Endothelial cell of umbilical vein (primary cell): Measurements from ENCODE around the gene SLC7A7. TPM values are rescaled to one million over a fixed set of nuclear protein-coding genes. Genes with fewer than 3 reads are reported as not detected.

ENCODE experiments used
- BruUV-seq: library from RNA; stranded (reverse); fragments of 400-500 nt; replicated peaks from 2 replicates; lab custom pipeline; 2021; lab: Mats Ljungman, UMichigan
- CTCF ChIA-PET: fragments of 300-600, 350-600 bp; sonication (Branson Sonifier 250); formaldehyde crosslinking; loops from one replicate; lab custom pipeline; 2021; ENCODE audit warnings: antibody characterized with exemption, inconsistent platforms; lab: Charles Lee
- POLR2A ChIA-PET: fragments of 300-600, 350-600 bp; sonication (Branson Sonifier 250); formaldehyde crosslinking; loops from one replicate; lab custom pipeline; 2021; ENCODE audit warnings: antibody characterized with exemption, inconsistent platforms; lab: Charles Lee
- DNase-seq: peaks from one replicate; pipeline ENCODE4 v3.0.0-alpha.2; 2011; ENCODE audit warnings: low read depth, low spot score
- FAIRE-seq: peaks from 2 replicates; lab custom pipeline; 2011; peaks lifted over from hg19 to GRCh38; lab: Jason Lieb, UNC
- H2AFZ ChIP-seq: 2 replicates; pipeline ENCODE4 v1.6.0; 2012; ENCODE audit warnings: low read depth, low read length, control low read depth, inconsistent platforms
- H3K27ac ChIP-seq: 2 replicates; pipeline ENCODE4 v1.5.1; 2011; ENCODE audit warnings: low read depth, mild to moderate bottlenecking, control low read depth, low read length, moderate library complexity; ENCODE audit not compliant: insufficient read depth
- H3K27me3 ChIP-seq, 2 experiments: 2 replicates each; pipeline versions ENCODE4 v1.6.0 to v1.6.1; 2011; ENCODE audit warnings: low read length in 2 of 2, mixed read lengths in 1 of 2; ENCODE audit not compliant: control insufficient read depth in 2 of 2, insufficient read depth in 2 of 2
- H3K36me3 ChIP-seq, 2 experiments: 2 replicates in 1 of 2; 3 replicates in 1 of 2; pipeline ENCODE4 v1.5.1; 2011; ENCODE audit warnings: low read length in 2 of 2, mild to moderate bottlenecking in 1 of 2, moderate library complexity in 1 of 2; ENCODE audit not compliant: control insufficient read depth in 2 of 2, insufficient read depth in 2 of 2; ENCODE audit errors: extremely low read depth in 1 of 2
- H3K4me1 ChIP-seq: 3 replicates; pipeline ENCODE4 v1.5.1; 2011; ENCODE audit warnings: mild to moderate bottlenecking, low read length; ENCODE audit not compliant: control insufficient read depth, insufficient read depth; ENCODE audit errors: extremely low read depth
- H3K4me2 ChIP-seq: 2 replicates; pipeline ENCODE4 v1.6.1; 2011; ENCODE audit warnings: low read length, control low read depth, mixed read lengths; ENCODE audit not compliant: insufficient read depth
- H3K4me3 ChIP-seq, 3 experiments: fragments of 200-600 bp in 1 of 3; sonication (generic), shearing (Covaris generic) in 1 of 3; replicated peaks in 1 of 3; 2 replicates each; pipeline ENCODE4 v1.5.1; 2011 to 2016; ENCODE audit warnings: control low read depth in 3 of 3, low read length in 3 of 3, mild to moderate bottlenecking in 2 of 3, inconsistent platforms in 1 of 3, low read depth in 1 of 3, moderate library complexity in 1 of 3; ENCODE audit not compliant: insufficient read depth in 1 of 3
- H3K79me2 ChIP-seq: 2 replicates; pipeline ENCODE4 v1.6.0; 2012; ENCODE audit warnings: low read length, inconsistent platforms; ENCODE audit not compliant: control insufficient read depth, insufficient read depth
- H3K9ac ChIP-seq: replicated peaks from 2 replicates; pipeline ENCODE3; 2011; ENCODE audit warnings: low read length, control low read depth; ENCODE audit not compliant: insufficient read depth; ENCODE audit errors: extremely low read depth
- H3K9me1 ChIP-seq: replicated peaks from 3 replicates; pipeline ENCODE4 v1.6.0; 2011; ENCODE audit warnings: mild to moderate bottlenecking, low read length; ENCODE audit not compliant: control insufficient read depth, insufficient read depth; ENCODE audit errors: extremely low read depth
- H3K9me3 ChIP-seq: replicated peaks from 2 replicates; pipeline ENCODE4 v1.5.1; 2012; ENCODE audit warnings: low read length, inconsistent platforms; ENCODE audit not compliant: control insufficient read depth, insufficient read depth
- H4K20me1 ChIP-seq: replicated peaks from 2 replicates; pipeline ENCODE3; 2011; ENCODE audit warnings: mild to moderate bottlenecking, low read length; ENCODE audit not compliant: control insufficient read depth, insufficient read depth; ENCODE audit errors: extremely low read depth
- CTCF ChIP-seq, 2 donors: IDR thresholded peaks; 1 replicate in 1 of 2; 2 replicates in 1 of 2; pipeline ENCODE4 v1.5.1; 2011; ENCODE audit warnings: low read length in 2 of 2, mild to moderate bottlenecking in 2 of 2, moderate library complexity in 2 of 2, control low read depth in 1 of 2, inconsistent platforms in 1 of 2, low read depth in 1 of 2; ENCODE audit not compliant: insufficient read depth in 1 of 2; ENCODE audit errors: extremely low read depth in 1 of 2
- EZH2 ChIP-seq: IDR thresholded peaks from 2 replicates; pipeline ENCODE4 v1.6.1; 2012; ENCODE audit warnings: borderline replicate concordance, low read depth, mild to moderate bottlenecking, moderate library complexity, low read length, inconsistent platforms; ENCODE audit not compliant: severe bottlenecking
- FOS ChIP-seq: IDR thresholded peaks from 2 replicates; pipeline ENCODE4 v1.6.1; 2011; ENCODE audit warnings: mild to moderate bottlenecking, low read length, moderate library complexity, borderline replicate concordance; ENCODE audit not compliant: insufficient read depth
- GATA2 ChIP-seq: IDR thresholded peaks from 2 replicates; pipeline ENCODE4 v1.7.0; 2011; ENCODE audit warnings: low read depth, mild to moderate bottlenecking, moderate library complexity, mixed read lengths, low read length; ENCODE audit not compliant: insufficient read length, insufficient read depth
- JUN ChIP-seq: IDR thresholded peaks from 2 replicates; pipeline ENCODE4 v1.6.1; 2011; ENCODE audit warnings: borderline replicate concordance, low read depth; ENCODE audit not compliant: insufficient read length, insufficient read depth
- MYC ChIP-seq: IDR thresholded peaks from one replicate; pipeline ENCODE4 v1.6.1; 2011; ENCODE audit warnings: mild to moderate bottlenecking, low read depth, low read length
- POLR2A ChIP-seq: IDR thresholded peaks from 2 replicates; pipeline ENCODE4 v1.6.1; 2012; ENCODE audit warnings: low read depth, mild to moderate bottlenecking, control low read depth, low read length
- POLR2AphosphoS5 ChIP-seq: IDR thresholded peaks from 2 replicates; pipeline ENCODE4 v1.6.1; 2012; ENCODE audit warnings: low read depth, mild to moderate bottlenecking, control low read depth, low read length, moderate library complexity; ENCODE audit not compliant: insufficient read depth
- dilution Hi-C: fragments of 300-500 bp; cut with MboI; formaldehyde crosslinking; loops from one replicate; pipeline ENCODE4 v1.15.0; 2019; ENCODE audit warnings: low sequenced_read_pairs; ENCODE audit not compliant: extremely low pct_ligation_motif_present
- intact Hi-C: fragments of 100-400 bp; cut with micrococcal nuclease; formaldehyde crosslinking; loops from one replicate; pipeline ENCODE4 v1.10.0; 2022
- polyA plus RNA-seq, 4 experiments: library from polyadenylated mRNA; depleted of rRNA in 3 of 4; stranded (reverse) in 3 of 4; unstranded in 1 of 4; fragments of >200 nt; gene quantifications; 2 replicates each; pipeline versions ENCODE4 v1.2.1 to v1.2.3, GENCODE V29; 2011 to 2012; ENCODE audit warnings: missing spikeins in 1 of 4
- total RNA-seq: library from RNA; stranded (reverse); gene quantifications from 2 replicates; pipeline ENCODE4 v1.2.3, GENCODE V29; 2021
- TF ChIP-seq, protein P1 (sequence below): IDR thresholded peaks from 2 replicates; pipeline ENCODE4 v1.6.1; 2011; ENCODE audit not compliant: insufficient read depth, insufficient read length

The SLC7A7 gene
- total and polyA plus RNA-seq, 2 donors (not counting 3 experiments of a cell fraction or from before 2014, with no cell fraction given), result 22.5 to 94.0 TPM

- H3K4me3 ChIP-seq, result no peak overlapping the region
- ChIA-PET CTCF (interaction anchor here (0.6 to 1.1 kb wide), 2 partner anchors 16 to 64 kb away, joined by 3 read pairs; no protein-coding TSS in a partner anchor), POLR2A (no interaction called here)
- no peaks in the 10 kb centered on the region for H3K9me3 ChIP-seq
- H3K9me1 ChIP-seq, result no peaks in the 10 kb centered on the region
- dilution Hi-C loops, result no loop called here
- no peak overlapping the region for H2AFZ ChIP-seq
- no peak overlapping the region for H3K27ac ChIP-seq
- no peak overlapping the region for H3K4me2 ChIP-seq
- H3K9ac ChIP-seq, result no peak overlapping the region
- H3K79me2 ChIP-seq, result no peaks in the 10 kb centered on the region
- no peaks in the 10 kb centered on the region for H3K27me3 ChIP-seq
- no TSS peak for BruUV-seq
- H3K4me1 ChIP-seq, result peaks cover 15% of the 10 kb centered on the region
- H4K20me1 ChIP-seq, result no peaks in the 10 kb centered on the region
- intact Hi-C loops, result no loop called here
- no peaks in the 10 kb centered on the region for H3K36me3 ChIP-seq
- TF ChIP-seq EZH2 (no peak), FOS (no peak), GATA2 (no peak), POLR2A (no peak), MYC (no peak), CTCF (IDR thresholded peaks at IDR 0.05; ENCODE audit: extremely low read depth in 1 of 2, insufficient read depth in 1 of 2, low read depth in 1 of 2, low read length in 2 of 2) (no peak), POLR2AphosphoS5 (no peak), JUN (no peak)
- TF ChIP-seq, protein P1, sequence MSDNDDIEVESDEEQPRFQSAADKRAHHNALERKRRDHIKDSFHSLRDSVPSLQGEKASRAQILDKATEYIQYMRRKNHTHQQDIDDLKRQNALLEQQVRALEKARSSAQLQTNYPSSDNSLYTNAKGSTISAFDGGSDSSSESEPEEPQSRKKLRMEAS, result no peak
- FAIRE-seq, result no peak
- DNase-seq, result no peak
Observed at GRCh38 chr14:22735096-22735495, 80.1 kb downstream of the SLC7A7 start.
